Spleen (tissue), 7 donors: ENCODE measurements around the gene CGNL1.

Experiments used
- POLR2A ChIP-seq, 3 donors: fragments of 450-650 bp; IDR thresholded peaks; one replicate each; pipeline ENCODE4 v1.5.1; 2017; ENCODE audit warnings: antibody characterized with exemption in 3 of 3, mild to moderate bottlenecking in 1 of 3
- POLR2AphosphoS5 ChIP-seq, 3 donors: sonication (generic); formaldehyde crosslinking; IDR thresholded peaks; one replicate each; pipeline ENCODE4 v1.5.1; 2017; ENCODE audit warnings: antibody characterized with exemption in 3 of 3
- TF ChIP-seq, protein P1 (sequence below), 11 experiments: fragments of 200-600 bp in 7 of 11; fragments of 450-650 bp in 4 of 11; sonication (generic) in 4 of 11; IDR thresholded peaks in 8 of 11; conservative IDR thresholded peaks in 3 of 11; 1 replicate in 7 of 11; 2 replicates in 4 of 11; pipeline versions ENCODE4 v1.4.0 to v1.8.0; 2016 to 2021; ENCODE audit warnings: antibody characterized with exemption in 11 of 11, inconsistent platforms in 4 of 11, mild to moderate bottlenecking in 1 of 11
- donor health status: DM: no; HTN: no; CAD: no; lungs with moderate emphysema.
- donor health status: DM: no; HTN: no; CAD: no.
- donor health status: DM: no; HTN: no; CAD: no.

DNA sequence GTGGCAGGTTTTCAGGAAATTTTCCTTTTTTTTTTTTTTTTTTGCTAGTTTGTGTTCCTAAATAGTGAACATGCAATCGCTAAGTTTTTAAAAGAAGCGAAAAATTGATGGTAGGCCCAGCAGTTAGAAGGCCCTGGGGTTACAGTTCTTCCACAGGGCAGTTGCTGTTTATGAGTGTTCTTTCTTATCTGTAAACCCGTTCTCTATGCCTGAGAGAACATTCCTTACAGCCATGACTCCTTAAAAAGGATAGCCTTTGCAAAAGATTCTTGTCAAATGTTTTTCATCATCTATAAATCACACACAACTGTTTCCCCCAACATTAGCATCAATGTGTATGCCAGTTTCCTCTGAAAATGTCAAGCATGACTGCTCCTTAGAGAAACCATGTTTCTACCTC, 191.6 kb downstream of the CGNL1 start:
- TF ChIP-seq, protein P1, sequence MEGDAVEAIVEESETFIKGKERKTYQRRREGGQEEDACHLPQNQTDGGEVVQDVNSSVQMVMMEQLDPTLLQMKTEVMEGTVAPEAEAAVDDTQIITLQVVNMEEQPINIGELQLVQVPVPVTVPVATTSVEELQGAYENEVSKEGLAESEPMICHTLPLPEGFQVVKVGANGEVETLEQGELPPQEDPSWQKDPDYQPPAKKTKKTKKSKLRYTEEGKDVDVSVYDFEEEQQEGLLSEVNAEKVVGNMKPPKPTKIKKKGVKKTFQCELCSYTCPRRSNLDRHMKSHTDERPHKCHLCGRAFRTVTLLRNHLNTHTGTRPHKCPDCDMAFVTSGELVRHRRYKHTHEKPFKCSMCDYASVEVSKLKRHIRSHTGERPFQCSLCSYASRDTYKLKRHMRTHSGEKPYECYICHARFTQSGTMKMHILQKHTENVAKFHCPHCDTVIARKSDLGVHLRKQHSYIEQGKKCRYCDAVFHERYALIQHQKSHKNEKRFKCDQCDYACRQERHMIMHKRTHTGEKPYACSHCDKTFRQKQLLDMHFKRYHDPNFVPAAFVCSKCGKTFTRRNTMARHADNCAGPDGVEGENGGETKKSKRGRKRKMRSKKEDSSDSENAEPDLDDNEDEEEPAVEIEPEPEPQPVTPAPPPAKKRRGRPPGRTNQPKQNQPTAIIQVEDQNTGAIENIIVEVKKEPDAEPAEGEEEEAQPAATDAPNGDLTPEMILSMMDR (IDR thresholded peaks at IDR 0.05 in 8 of 11, conservative IDR thresholded peaks at IDR 0.05 in 3 of 11), result no peak
- TF ChIP-seq POLR2A (IDR thresholded peaks at IDR 0.05), result no peak
- no peak for TF ChIP-seq POLR2AphosphoS5 (IDR thresholded peaks at IDR 0.05)
